KMS-11 (cell line): ENCODE results near the gene EPB41L1.

Experiments used
- H2AFZ ChIP-seq: fragments of 200-600 bp; sonication (generic); 2 replicates; pipeline ENCODE4 v1.6.1; 2016; ENCODE audit warnings: antibody characterized with exemption, mixed run types, low read depth
- H3K27ac ChIP-seq: fragments of 200-600 bp; sonication (generic); 2 replicates; pipeline ENCODE4 v1.6.1; 2016; ENCODE audit warnings: mild to moderate bottlenecking, mixed run types
- H3K27me3 ChIP-seq: fragments of 200-600 bp; sonication (generic); 2 replicates; pipeline ENCODE4 v1.6.1; 2017; ENCODE audit warnings: mild to moderate bottlenecking, low read depth, mixed run types, moderate library complexity; ENCODE audit not compliant: insufficient read depth
- H3K36me3 ChIP-seq: fragments of 200-600 bp; sonication (generic); 2 replicates; pipeline ENCODE4 v1.6.1; 2017; ENCODE audit warnings: mild to moderate bottlenecking, mixed run types; ENCODE audit not compliant: insufficient read depth
- H3K4me1 ChIP-seq: fragments of 200-600 bp; sonication (generic); 2 replicates; pipeline ENCODE4 v1.6.1; 2016; ENCODE audit warnings: mild to moderate bottlenecking, low read depth, mixed run types; ENCODE audit not compliant: poor library complexity, severe bottlenecking
- H3K4me2 ChIP-seq: fragments of 200-600 bp; sonication (generic); 2 replicates; pipeline ENCODE4 v1.7.0; 2016; ENCODE audit warnings: mild to moderate bottlenecking, mixed run types
- H3K4me3 ChIP-seq: fragments of 200-600 bp; sonication (generic); IDR thresholded peaks from 2 replicates; pipeline ENCODE4 v1.6.1; 2017; ENCODE audit warnings: low read depth, low read length, mixed read lengths; ENCODE audit not compliant: insufficient read depth
- H3K79me2 ChIP-seq: fragments of 200-600 bp; sonication (generic); 2 replicates; pipeline ENCODE4 v1.6.1; 2016; ENCODE audit warnings: low read depth, mixed run types; ENCODE audit not compliant: insufficient read depth
- H3K9ac ChIP-seq: fragments of 200-600 bp; sonication (generic); 2 replicates; pipeline ENCODE4 v1.6.1; 2016; ENCODE audit warnings: mild to moderate bottlenecking, mixed run types
- H4K20me1 ChIP-seq: fragments of 200-600 bp; sonication (generic); 2 replicates; pipeline ENCODE4 v1.6.1; 2016; ENCODE audit warnings: mild to moderate bottlenecking, mixed run types; ENCODE audit not compliant: insufficient read depth
- TF ChIP-seq, protein P1 (sequence below): fragments of 200-600 bp; sonication (generic); conservative IDR thresholded peaks from 2 replicates; pipeline ENCODE4 v1.6.1; 2017; ENCODE audit warnings: low read depth, mild to moderate bottlenecking, antibody characterized with exemption, low read length, moderate library complexity, mixed read lengths

The EPB41L1 gene

DNA sequence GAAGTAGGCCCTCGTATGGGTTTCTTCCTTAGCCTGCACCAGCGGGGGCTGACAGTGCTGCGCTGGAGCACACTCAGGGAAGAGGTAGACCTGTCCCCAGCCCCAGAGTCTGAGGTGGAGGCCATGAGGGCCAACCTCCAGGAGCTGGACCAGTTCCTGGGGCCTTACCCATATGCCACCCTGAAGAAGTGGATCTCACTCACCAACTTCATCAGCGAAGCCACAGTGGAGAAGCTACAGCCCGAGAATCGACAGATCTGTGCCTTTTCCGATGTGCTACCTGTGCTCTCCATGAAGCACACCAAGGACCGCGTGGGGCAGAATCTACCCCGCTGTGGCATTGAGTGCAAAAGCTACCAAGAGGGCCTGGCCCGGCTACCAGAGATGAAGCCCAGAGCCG, 85.5 kb downstream of the EPB41L1 start:
- Histone ChIP-seq H3K9ac (no peak overlapping the region), H3K4me2 (no peak overlapping the region), H3K27me3 (no peaks in the 10 kb centered on the region), H4K20me1 (0 out of 2 replicates have a peak, but pooled peaks cover 6% of the 10 kb centered on the region), H3K27ac (no peak overlapping the region), H3K36me3 (peaks cover 15% of the 10 kb centered on the region), H3K4me1 (peaks cover 28% of the 10 kb centered on the region), H3K4me3 (no peak overlapping the region), H3K79me2 (peaks cover 76% of the 10 kb centered on the region), H2AFZ (no peak overlapping the region)
- TF ChIP-seq, protein P1, sequence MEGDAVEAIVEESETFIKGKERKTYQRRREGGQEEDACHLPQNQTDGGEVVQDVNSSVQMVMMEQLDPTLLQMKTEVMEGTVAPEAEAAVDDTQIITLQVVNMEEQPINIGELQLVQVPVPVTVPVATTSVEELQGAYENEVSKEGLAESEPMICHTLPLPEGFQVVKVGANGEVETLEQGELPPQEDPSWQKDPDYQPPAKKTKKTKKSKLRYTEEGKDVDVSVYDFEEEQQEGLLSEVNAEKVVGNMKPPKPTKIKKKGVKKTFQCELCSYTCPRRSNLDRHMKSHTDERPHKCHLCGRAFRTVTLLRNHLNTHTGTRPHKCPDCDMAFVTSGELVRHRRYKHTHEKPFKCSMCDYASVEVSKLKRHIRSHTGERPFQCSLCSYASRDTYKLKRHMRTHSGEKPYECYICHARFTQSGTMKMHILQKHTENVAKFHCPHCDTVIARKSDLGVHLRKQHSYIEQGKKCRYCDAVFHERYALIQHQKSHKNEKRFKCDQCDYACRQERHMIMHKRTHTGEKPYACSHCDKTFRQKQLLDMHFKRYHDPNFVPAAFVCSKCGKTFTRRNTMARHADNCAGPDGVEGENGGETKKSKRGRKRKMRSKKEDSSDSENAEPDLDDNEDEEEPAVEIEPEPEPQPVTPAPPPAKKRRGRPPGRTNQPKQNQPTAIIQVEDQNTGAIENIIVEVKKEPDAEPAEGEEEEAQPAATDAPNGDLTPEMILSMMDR = no peak

DNA sequence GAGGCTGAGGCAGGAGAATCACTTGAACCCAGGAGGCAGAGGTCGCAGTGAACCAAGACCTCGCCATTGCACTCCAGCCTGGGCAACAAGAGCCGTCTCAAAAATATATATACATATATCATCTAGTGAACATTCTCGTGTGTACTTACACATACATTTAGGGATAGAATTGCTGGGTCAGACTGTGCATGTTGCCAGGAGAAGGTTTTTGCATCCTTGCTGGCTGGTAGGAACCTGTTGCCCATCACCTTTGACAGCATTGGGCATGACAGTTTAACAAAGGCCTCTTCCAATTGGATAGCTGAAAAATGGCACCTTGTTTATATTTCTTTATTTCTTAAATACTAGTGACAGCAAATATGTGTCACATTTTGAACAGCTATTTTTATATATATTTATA, 87.1 kb downstream of the EPB41L1 start:
- peaks cover 15% of the 10 kb centered on the region for H3K36me3 ChIP-seq
- no peak overlapping the region for H3K4me3 ChIP-seq
- H3K4me2 ChIP-seq = no peak overlapping the region
- H3K9ac ChIP-seq = no peak overlapping the region
- H3K27ac ChIP-seq = no peak overlapping the region
- TF ChIP-seq, protein P1 = no peak
- no peaks in the 10 kb centered on the region for H3K27me3 ChIP-seq
- peaks cover 72% of the 10 kb centered on the region for H3K79me2 ChIP-seq
- 0 out of 2 replicates have a peak, but pooled peaks cover 6% of the 10 kb centered on the region for H4K20me1 ChIP-seq
- no peak overlapping the region for H2AFZ ChIP-seq
- peaks cover 23% of the 10 kb centered on the region for H3K4me1 ChIP-seq

DNA sequence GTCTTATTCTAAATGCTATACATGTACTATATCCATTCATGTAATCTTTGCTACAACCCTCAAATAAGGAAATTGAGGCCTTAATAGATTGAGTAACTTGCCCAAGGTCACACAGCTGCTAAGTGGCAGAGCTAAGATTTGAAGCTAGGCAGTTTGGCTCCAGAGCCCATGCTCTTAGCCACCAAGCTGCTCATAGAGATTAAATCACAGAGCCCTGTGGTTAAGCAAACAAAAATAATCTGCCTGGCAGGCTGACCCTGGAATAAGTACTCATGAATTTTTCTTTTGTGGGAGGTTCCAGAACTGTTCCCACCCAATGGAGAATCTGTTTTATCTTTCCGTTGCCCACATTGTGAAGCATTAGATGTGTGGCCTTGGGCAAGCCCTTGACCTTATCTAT, 89.2 kb downstream of the EPB41L1 start:
- Histone ChIP-seq H3K36me3 (peaks cover 15% of the 10 kb centered on the region), H3K4me3 (no peak overlapping the region), H3K4me1 (peaks cover 6% of the 10 kb centered on the region), H2AFZ (no peak overlapping the region), H3K4me2 (no peak overlapping the region), H3K27ac (no peak overlapping the region), H3K27me3 (no peaks in the 10 kb centered on the region), H4K20me1 (0 out of 2 replicates have a peak, but pooled peaks cover 6% of the 10 kb centered on the region), H3K79me2 (peaks cover 51% of the 10 kb centered on the region), H3K9ac (no peak overlapping the region)
- TF ChIP-seq, protein P1 = no peak

DNA sequence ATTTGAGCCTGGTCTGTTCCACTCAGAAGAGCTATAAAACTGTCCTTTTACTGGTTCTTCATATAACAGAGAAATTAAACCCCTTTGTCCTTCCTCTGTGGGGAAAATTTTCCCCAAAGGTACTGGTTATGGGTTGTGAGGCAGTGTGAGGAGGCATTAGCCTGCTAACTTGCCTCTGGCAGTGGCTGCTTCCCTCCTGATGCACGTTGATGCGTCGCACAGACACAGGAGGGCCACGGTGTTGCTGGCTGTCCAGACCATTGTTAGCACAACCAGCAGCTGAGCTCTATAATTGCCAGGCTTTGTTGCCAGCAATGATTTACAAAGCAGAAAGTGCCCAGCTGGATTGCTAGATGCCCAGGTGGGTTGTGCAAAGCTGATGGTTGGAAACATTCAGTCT, 91.9 kb downstream of the EPB41L1 start:
- Histone ChIP-seq H3K4me2 (no peak overlapping the region), H3K79me2 (peaks cover 38% of the 10 kb centered on the region), H3K27me3 (no peaks in the 10 kb centered on the region), H3K4me3 (no peak overlapping the region), H3K27ac (no peak overlapping the region), H4K20me1 (no peaks in the 10 kb centered on the region), H2AFZ (no peak overlapping the region), H3K36me3 (peaks cover 6% of the 10 kb centered on the region; the same call in 1 of the 2 replicates), H3K9ac (no peak overlapping the region), H3K4me1 (no peaks in the 10 kb centered on the region)
- TF ChIP-seq, protein P1 = no peak
